Sciatic nerve (tissue), 2 donors: ENCODE data around the gene DAP. TPM values are rescaled to one million over a fixed set of nuclear protein-coding genes. Genes with fewer than 3 reads are reported as not detected.
"Not testable (repeated sequence)": the region's sequence is repeated elsewhere in the genome, so short reads cannot be mapped to it uniquely, and the experiment has no call there.

ENCODE experiments used
- ATAC-seq: fragments of 200-7000 bp; cut with Tn5 transposase; one replicate; pipeline ENCODE4 v1.9.1; 2020; ENCODE audit warnings: mild to moderate bottlenecking, moderate library complexity
- DNase-seq: peaks from one replicate; pipeline ENCODE4 v3.0.0-alpha.2; 2020; ENCODE audit warnings: low spot score
- intact Hi-C: fragments of 100-400 bp; cut with DNase I; formaldehyde crosslinking; loops from one replicate; pipeline ENCODE4 v1.14.2; 2022
- total RNA-seq: library from RNA; stranded (reverse); fragmentation: NEBNext Ultra II Directional; extraction: Animal tissue kit (Norgen Biotek cat#: 25700); gene quantifications from one replicate; pipeline ENCODE4 v1.2.1, GENCODE V29; 2021
- donor health status: DM: no; HTN: no; CAD: no.
- donor health status: DM: no; HTN: no; CAD: no.

The DAP gene
- total RNA-seq, 1 donor from 2014 or later = 65.4 TPM

- intact Hi-C loops = loop anchor here (2.0 kb wide), 1 partner anchor 181 kb away; no protein-coding TSS in a partner anchor
- ATAC-seq = no peak
- no peak for DNase-seq
Measured at GRCh38 chr5:10631316-10631996, 129.6 kb downstream of the DAP start.

- not testable (repeated sequence) for ATAC-seq, DNase-seq
- intact Hi-C loops = loop anchor here (2.0 kb wide), 1 partner anchor 180 kb away; no protein-coding TSS in a partner anchor
Measured at GRCh38 chr5:10630744-10631143, 130.3 kb downstream of the DAP start.

DNA sequence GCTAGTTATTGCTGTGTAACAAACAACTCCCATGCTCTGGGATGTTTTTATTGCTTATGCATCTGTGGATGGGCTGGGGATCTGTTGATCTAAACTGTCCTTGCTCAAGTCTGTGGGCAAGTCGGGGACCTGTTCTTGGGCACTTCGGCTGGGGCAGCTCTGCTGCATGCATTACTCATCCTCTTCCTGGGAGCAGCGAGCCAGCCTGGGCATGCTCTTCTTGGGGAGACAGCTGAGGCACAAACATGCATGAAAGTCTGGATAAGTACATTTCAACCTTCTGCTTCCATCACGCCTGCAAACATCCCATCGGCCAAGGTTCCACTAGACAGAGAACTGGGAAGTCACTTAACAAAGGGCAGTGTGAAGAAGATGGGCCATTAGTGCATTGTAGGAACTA, 130.9 kb downstream of the DAP start:
- DNase-seq = no peak
- intact Hi-C loops = loop anchor here (2.0 kb wide), 1 partner anchor 179 kb away; no protein-coding TSS in a partner anchor
- no peak for ATAC-seq

GRCh38 chr5:10629682-10630081, 131.4 kb downstream of the DAP start:
- DNase-seq (no peak), ATAC-seq (no peak)
- intact Hi-C loops = loop anchor here (2.0 kb wide), 1 partner anchor 179 kb away; no protein-coding TSS in a partner anchor

Other genes starting within 250 kb of the DAP start
- gene ANKRD33B, start 197.2 kb downstream of the DAP start, total RNA-seq = 22.6 TPM